Lung microvascular endothelial cell (primary cell): ENCODE results near the gene PVRIG. TPM values are rescaled to one million over a fixed set of nuclear protein-coding genes. Genes with fewer than 3 reads are reported as not detected.

Experiments
- total RNA-seq: library from RNA; depleted of rRNA; stranded (reverse); fragments of >200 nt; gene quantifications from 2 replicates; pipeline ENCODE4 v1.2.1, GENCODE V29; 2014

PVRIG gene
- total RNA-seq, 1 donor from 2014 or later: not detected

Other genes with a start within 250 kb of the PVRIG start
- not detected in 2 replicates for gene AZGP1, start 243.9 kb upstream of the PVRIG start, total RNA-seq
- 20.7 and 30.0 TPM in 2 replicates for gene ZKSCAN1, start 204.4 kb upstream of the PVRIG start, total RNA-seq
- 5.2 and 7.7 TPM in 2 replicates for gene ZSCAN21, start 170.2 kb upstream of the PVRIG start, total RNA-seq
- 18.1 and 26.0 TPM in 2 replicates for gene ZNF3, start 138.2 kb upstream of the PVRIG start, total RNA-seq
- 57.1 and 73.9 TPM in 2 replicates for gene COPS6, start 131.0 kb upstream of the PVRIG start, total RNA-seq
- 25.8 and 61.0 TPM in 2 replicates for gene MCM7, start 118.6 kb upstream of the PVRIG start, total RNA-seq
- gene AP4M1, start 118.3 kb upstream of the PVRIG start, total RNA-seq: 12.5 and 13.1 TPM in 2 replicates
- gene TAF6, start 100.6 kb upstream of the PVRIG start, total RNA-seq: 17.0 and 20.8 TPM in 2 replicates
- 23.1 and 26.2 TPM in 2 replicates for gene CNPY4, start 100.3 kb upstream of the PVRIG start, total RNA-seq
- gene MBLAC1, start 93.0 kb upstream of the PVRIG start, total RNA-seq: 2.0 and 2.4 TPM in 2 replicates
- gene LAMTOR4, start 71.0 kb upstream of the PVRIG start, total RNA-seq: 96.6 and 125 TPM in 2 replicates
- 3.9 and 6.0 TPM in 2 replicates for gene TRAPPC14, start 61.2 kb upstream of the PVRIG start, total RNA-seq
- under 0.01 and 0.22 TPM in 2 replicates for gene GAL3ST4, start 51.3 kb upstream of the PVRIG start, total RNA-seq
- gene GPC2, start 42.6 kb upstream of the PVRIG start, total RNA-seq: 1.3 and 2.2 TPM in 2 replicates
- 0.20 and 0.22 TPM in 2 replicates for gene STAG3, start 42.0 kb upstream of the PVRIG start, total RNA-seq
- not detected in 2 replicates for gene SPDYE3, start 87.8 kb downstream of the PVRIG start, total RNA-seq
- gene PILRB, start 138.2 kb downstream of the PVRIG start, total RNA-seq: 5.2 and 21.6 TPM in 2 replicates
- gene PILRA, start 153.5 kb downstream of the PVRIG start, total RNA-seq: 0.20 and 0.22 TPM in 2 replicates
- 0.44 and 0.79 TPM in 2 replicates for gene ZCWPW1, start 208.8 kb downstream of the PVRIG start, total RNA-seq
- gene MEPCE, start 209.9 kb downstream of the PVRIG start, total RNA-seq: 25.1 and 40.5 TPM in 2 replicates
- gene PPP1R35, start 216.5 kb downstream of the PVRIG start, total RNA-seq: 8.1 and 11.3 TPM in 2 replicates
- gene SPACDR, start 244.3 kb downstream of the PVRIG start, total RNA-seq: 0.40 and 0.44 TPM in 2 replicates